NK-92 (cell line): Measurements from ENCODE around the gene EDEM3.
"Not testable (repeated sequence)": the region's sequence is repeated elsewhere in the genome, so short reads cannot be mapped to it uniquely, and the experiment has no call there.

Source experiments
- DNase-seq: peaks from one replicate; lab custom pipeline; 2025; ENCODE audit not compliant: unreplicated experiment; lab: John Stamatoyannopoulos, UW

The EDEM3 gene

DNA sequence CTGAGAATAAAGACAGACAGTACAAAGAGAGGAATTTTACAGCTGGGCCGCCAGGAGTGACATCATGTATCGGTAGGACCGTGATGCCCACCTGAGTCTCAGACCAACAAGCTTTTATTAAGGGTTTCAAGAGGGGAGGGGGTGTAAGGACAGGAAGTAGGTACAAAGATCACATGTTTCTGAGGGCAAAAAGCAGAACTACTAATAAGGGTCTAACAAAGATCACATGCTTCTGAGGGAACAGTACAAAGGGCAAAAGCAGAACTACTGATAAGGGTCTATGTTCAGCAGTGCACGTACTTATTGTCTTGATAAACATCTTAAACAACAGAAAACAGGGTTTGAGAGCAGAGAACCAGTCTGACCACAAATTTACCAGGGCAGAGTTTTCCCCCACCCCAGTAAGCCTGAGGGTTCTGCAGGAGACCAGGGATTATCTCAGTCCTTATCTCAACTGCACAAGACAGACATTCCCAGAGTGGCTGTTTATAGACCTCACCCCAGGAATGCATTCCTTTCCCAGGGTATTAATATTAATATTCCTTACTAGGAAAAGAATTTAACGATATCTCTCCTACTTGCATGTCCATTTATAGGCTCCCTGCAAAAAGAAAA is 73.9 kb downstream of the EDEM3 start:
- not testable (repeated sequence) for DNase-seq

DNA sequence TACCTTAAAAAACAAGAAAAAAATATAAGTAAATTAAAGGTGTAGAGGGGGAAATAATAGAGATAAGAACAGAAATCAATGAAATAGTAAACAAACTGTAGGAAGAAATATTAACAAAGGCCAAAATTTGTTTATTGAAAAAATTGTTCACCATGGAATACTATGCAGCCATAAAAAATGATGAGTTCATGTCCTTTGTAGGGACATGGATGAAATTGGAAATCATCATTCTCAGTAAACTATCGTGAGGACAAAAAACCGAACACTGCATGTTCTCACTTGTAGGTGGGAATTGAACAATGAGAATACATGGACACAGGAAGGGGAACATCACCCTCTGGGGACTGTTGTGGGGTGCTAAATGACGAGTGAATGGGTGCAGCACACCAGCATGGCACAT is 75.2 kb downstream of the EDEM3 start:
- DNase-seq: not testable (repeated sequence)

DNA sequence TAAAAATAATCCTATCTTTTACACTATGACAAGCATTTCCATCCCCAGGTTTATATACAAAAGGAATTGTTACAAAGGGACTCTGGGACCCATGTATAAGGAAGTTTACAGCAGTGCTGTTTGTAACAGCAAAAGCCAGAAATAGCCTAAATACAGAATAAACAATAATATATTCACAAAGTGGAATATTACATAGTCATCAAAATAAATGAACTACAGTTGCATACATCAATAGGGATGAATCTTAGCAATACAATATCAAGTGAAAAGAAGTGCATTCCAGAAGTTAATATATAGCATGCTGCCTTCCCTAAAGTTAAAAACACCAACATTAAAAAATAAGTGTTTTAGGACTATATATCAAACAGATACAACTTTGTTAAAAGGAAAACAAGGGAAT is 77.3 kb downstream of the EDEM3 start:
- DNase-seq: no peak

DNA sequence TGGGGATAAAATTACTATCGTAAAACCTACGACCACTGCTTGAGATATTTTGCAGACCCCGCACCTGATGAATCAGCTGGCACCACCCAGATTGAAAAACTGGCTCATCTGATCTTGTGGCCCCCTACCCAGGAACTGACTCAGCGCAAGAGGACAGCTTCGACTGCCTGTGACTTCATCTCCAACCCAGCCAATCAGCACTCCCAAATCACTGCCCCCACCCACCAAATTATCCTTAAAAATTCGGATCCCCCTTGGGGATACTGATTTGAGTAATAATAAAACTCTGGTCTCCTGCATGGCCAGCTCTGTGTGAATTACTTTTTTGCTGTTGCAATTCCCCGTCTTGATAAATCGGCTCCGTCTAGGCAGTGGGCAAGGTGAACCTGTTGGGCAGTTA is 81.4 kb downstream of the EDEM3 start:
- no peak for DNase-seq

DNA sequence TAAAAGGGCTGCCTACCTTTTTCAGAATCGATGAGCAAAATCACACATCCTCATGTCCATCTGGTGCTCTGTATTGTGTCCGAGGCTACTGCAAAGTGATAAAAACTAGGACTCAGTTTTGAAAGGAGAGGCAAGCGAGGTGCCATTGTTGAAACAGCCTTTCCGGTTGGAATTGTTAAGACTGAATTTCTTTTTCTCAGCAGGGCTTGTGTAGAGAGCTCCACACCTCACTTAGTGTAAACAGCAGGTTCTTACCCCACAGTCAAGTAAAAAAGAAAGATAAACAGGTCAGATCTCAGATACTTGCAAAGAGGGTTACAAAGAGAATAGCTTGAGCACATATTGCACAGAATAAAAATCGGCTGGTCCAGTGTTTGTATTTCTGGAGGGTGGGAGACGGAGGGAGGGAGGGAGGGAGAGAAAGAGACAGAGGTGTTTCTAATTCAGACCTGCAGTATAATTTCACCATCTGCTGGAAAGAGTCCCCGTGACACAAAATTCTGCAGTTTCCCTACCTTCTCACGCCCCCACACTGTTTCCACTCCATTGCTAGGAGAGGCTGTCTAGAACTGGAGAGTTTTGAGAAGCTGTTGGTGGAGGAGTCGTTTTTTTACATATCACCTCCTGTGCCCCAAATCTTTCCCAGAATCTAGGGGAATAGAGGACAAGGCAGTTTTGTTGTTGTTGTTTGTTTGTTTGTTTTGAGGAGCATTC is 82.5 kb downstream of the EDEM3 start:
- no peak for DNase-seq

DNA sequence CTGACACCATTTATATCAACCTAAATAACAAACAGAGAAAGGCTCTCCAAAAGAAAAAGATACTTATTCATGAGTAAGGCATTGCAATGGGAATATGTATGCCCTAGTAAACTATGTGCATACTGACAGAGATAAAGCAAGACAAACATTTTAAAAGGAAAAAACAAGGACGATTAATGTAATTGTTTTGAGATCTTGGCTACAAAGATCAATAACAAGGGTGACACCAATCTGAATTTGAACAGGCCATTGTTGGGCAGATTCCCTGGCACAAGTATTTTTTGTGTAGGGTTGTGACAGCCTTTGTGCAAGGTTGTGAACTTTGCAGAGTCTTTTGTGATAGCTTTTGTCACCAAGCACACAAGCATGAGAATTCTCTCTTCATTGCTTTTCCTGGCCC is 85.3 kb downstream of the EDEM3 start:
- no peak for DNase-seq

DNA sequence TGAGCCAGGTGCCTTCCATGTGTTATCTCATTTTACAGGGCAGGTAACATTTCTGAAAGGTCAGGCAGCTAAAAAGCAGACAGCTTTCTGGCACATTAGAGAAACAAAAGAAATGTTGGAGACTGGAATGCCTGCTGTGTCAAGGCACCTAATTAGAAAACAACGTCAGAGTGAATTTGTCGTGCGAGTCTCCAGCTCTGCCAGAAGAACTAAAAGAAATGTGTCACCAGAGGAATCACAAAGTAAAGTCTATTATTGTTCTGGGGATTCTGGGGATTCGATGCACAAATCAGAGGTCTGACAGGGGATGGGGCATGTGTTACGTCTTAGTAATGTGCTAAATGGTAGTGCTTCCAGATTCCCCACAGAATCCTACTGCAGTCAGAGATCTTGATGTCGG is 89.3 kb downstream of the EDEM3 start:
- DNase-seq: no peak

DNA sequence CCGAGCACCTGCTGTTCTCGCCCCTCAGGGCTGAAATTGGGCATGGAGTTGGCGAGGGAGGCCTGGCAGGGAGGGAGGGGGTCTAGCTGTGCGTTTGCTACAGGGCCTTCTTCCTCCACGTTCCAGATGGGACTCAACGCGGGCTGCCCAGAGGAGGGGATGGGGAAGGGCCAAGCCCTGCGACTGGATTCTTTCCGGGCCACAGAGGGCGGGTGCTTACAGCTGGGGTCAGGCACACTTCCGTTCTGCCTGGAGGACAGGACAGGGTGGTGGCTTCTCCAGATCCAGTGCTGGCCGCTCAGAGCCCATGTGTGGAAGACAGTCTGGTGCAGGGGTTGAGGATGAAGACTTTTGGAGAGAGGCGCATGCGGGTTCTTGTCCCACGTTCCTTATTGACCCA is 90.0 kb downstream of the EDEM3 start:
- no peak for DNase-seq

DNA sequence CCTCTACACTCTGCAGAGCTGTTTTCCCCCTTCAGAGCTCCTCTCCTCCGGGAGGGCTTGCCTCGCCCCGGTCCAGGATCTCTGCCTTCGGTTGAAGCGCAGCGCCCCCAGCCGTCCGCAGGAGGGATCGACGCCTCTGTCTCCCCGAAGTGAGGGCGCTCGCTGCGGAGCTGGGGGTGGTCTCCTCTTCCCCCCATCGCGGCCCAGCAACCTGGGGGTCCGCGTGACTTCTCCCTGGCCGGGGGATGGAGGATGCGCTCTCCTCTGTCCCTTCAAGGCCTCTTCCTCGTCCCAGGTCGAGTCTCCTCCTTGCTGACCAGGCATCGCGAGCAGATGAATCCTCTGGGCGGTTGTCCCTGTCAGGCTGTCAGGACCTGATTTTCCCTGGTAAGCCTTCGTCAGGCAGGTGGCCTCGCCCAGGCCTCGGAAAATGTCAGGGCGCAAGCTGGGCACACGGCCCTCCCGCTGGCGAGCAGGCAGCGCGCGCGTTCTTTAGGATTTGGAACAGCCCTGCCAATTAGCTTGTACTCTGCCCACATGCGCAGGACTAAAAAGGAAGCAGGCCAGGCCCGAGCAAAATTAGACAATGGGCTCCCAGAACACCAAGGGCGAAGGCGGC is 90.5 kb downstream of the EDEM3 start:
- DNase-seq: no peak

DNA sequence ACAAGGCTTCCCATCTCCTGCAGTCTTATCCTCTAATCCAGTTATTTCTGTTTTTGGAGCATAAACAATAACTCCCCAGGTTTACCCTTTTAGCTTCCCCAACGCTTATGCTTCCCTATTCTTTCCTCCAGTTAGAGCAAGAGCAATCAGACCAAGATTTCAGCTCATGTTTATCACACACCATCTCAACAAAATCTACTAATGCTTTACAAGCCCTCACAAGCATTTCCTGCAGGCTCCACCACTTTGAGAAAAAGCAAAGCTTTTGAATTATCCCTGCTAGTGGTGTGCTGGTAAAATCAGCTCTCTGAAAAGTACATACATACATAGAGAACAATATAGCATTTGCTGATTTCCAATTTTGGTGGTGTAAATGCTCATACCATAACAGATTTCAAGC is 92.9 kb downstream of the EDEM3 start:
- no peak for DNase-seq

DNA sequence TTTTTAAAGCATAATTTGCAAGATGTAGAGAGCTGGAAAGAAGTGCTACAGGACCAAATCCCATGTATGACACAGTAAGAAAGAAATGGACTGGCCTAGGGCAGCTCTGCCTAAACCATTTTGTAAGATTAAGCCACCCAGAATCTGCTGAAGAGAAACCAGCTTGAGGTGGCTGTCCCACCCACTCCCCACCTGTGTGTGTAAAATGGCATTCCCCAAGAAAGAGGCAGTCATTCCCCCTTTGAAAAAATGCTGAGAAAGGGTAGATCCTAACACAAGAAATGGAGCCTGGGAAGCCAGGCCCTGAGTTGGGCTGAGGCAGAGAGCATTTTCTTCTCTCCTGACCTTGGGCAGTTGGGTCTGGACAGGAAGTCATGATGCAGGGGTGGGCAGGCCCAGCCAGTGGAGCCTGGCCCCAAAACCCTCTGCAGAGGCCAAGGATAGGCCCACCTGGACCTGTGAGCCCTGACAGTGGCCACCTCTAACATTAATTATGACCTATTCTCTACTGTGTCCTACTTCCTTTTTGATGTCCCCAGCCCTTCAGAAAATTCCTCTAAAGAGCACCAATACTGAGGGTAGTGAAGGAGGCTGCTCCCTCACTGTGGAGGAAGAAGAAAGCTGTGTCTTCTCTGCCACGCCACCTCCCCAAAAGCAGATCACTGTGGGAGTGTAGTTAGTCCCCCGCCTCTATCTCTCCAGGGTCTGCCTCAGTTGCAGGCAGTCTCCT is 94.0 kb downstream of the EDEM3 start:
- DNase-seq: no peak

DNA sequence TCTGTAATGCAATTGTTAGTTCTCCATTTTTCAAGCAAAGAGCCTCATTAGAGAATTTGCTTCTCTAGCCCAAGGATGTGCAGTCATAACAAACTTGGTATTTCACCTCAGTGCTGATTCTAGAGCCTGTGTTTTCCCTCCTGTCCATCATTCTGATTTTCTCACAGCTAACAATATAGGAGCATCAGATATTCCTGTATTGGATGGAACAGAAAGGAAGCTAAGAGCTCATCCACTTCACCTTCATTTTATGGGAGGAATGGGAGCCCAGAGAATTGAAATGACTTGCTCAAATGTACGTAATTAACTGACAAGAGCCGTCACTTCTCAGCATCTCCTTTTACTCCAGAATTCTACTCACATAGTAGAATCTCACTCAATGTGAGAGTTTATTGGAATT is 96.6 kb downstream of the EDEM3 start:
- no peak for DNase-seq

DNA sequence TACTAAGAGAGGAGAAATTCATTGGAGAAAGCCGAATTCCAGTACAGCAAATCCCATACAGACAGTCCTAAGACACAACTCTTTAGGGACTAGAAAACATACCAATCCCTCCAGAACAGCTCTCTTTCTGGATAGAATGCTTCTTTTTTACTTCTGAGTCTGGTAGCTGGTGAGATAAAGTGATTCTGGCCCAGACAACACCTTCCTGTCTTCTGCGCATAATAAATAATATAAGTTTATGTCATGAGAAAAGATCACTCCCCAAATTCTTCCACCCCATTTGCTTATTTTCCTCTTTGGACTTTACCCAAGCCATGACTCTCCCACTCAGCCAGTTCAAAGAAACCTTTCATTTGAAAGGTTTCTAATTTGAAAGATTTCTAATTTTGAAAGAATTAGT is 98.4 kb downstream of the EDEM3 start:
- DNase-seq: no peak

DNA sequence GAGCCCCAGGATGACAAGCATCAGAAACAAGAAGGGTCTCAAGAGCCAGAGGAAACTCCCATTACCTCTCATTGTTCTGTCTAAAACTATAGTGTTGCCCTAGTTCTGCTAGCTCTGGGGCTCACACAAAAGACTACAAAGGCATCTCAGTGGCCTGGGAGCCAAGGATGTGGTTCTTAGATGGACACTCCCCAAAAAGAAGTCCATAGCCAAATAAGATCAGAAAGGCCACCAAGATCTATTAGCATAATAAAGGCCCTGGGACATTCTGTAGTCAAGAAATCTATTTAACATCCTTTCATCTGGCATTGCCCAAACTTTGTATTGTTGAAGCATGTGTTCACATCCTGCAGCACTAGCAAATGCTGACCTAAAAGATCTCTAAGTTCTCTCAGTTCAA is 99.5 kb downstream of the EDEM3 start:
- no peak for DNase-seq

DNA sequence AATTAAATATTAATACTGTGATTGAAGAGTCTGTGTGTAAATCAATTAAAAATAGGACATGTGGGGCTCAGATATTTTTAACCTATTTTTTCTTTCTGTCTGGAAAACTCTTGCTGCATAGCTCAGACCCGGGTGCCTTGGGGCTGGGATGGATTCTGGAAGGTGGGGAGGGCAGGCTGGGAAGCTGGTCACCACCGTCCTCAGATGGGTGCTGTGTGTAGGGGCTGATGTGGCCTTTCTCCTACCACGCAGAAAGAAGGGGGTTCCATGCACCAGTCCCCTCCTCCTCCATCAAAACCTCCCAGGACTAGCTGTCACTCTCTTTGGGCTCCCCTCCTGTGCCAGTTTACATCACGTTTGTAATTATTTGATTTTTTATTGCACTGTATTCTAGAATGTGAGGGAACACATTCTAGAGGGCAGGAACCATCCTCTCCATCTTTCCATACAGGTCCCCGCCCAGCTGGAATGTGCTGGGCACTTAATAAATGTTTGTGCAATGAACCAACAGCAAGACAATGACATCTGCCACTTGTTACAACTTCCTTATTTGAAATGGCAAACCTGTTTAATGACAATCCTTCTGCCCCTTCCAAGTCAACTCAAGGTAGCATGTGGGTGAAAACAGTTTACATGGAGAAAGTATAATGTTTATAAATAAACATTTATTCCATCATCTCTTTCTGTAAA is 104.3 kb downstream of the EDEM3 start:
- no peak for DNase-seq

DNA sequence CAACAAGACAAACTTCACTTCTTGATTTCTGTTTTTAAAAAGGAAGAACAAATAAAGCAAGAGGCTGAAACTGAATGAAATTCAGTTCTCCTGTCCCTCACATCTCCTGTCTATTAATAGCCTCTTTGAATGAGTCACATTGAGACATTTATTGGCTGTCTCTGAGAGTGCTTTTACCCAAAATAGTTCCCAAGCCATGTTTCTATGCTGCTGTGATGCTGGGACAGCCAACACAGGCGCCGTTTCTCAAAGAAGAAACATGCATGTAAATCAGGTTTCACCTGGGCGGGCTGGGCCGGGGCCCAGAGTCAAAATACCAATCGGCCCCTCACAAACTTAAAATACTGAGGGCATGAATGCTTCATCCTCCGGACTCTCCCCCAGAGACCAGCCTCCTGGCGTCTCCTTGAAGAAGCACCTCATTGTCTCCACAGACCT is 105.2 kb downstream of the EDEM3 start:
- DNase-seq: no peak

DNA sequence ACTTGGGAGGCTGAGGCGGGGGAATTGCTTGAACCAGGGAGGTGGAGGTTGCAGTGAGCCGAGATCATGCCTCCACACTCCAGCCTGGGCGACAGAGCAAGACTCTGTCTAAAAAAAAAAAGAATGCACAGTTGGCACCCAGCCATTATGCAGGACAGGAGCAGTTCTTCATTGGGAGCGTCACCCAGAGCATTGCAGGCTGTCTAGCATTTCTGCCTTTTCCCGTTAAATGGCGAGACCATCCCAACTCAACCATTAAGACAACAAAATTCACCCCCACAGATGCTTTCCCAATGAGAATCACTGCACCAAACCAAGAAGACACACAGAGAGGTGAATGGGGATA is 105.8 kb downstream of the EDEM3 start:
- no peak for DNase-seq

DNA sequence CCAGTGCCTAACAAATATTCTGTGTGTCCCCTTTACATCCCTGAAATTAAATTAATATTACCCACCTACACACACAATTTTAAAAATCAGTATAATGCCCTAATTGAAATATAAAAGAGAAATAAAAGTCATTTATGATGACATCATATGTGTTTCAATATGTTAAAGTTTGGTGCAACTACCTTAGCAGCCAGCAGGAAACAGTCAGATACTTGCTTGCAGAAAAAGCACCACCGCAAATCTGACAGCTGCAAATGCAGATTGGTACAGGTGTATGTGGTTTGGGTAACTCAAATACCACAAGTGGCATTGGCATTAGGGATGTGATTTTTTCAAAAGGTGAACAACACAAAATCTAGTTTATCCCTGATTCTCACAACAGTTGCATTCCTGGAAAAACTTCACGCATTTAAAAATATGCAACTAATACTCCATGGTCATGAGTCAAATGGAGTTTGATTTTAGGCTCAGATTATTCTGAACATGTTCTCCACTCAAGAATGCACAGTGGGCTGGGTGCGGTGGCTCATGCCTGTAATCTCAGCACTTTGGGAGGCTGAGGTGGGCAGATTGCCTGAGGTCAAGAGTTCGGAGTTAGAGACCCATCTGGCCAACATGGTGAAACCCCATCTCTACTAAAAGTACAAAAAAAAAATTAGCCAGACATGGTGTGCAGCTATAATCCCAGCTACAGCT is 106.3 kb downstream of the EDEM3 start:
- no peak for DNase-seq

DNA sequence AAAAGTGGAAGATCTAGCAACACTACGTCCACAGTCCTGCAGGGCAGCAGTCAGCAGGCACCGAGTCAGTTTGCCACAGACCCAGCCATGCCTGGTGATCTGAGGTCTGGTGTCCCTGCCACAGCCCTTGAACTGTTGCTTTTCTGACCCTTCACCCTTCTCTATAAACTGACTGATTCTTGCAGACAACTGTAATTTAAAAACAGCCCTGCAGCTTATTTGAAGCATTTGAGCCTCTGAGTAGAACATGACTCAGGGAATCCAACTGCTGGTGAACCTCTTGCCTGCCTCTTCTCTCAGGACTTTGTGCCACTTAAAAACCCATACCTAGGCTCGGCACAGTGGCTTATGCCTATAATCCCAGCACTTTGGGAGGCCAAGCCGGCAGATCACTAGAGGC is 107.2 kb downstream of the EDEM3 start:
- DNase-seq: no peak

DNA sequence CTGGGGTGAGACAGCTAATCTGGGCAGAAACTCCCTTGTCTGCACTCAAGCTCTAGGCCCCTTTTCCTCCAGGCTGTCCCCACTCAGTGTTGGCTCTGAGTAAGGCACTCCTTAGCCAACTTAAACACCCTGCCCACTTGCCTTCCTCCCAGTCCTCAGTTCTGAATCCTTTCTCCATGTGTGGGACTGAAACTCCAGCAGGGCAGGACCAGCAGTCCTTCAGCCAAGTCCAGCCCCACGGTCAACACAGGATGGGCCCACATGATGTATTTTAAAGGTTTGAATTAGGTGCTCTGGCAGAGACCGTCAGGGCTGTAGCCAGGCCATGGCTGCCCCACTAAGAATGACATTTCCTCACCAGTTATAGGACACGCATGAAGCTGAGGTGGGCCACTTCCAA is 107.8 kb downstream of the EDEM3 start:
- DNase-seq: no peak

DNA sequence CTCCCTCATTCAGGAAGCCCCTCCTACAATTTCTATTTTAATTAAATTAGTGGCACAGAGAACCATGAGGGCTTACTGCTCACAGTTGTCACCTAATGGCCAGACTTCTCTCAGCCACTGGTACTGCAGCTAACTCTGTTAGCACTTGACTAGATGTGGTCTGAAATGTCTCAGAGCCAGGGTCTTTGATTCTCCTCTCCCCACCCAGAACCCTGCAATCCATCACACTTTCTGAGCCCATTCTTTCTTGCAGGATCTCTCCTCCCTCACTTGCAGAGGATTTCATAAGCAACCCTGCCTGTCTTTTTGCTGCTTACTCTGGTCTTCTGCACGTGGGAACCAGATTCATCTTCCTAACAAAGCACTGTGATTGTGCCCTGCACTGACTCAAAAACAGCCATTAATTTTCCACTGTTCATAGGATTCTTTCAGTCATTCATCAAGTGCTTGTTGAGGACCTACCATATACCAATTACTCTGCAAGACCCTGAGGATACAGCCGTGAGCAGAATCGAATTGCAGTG is 108.4 kb downstream of the EDEM3 start:
- DNase-seq: no peak
